ENCODE data around the gene THBS2. TPM values are rescaled to one million over a fixed set of nuclear protein-coding genes. Genes with fewer than 3 reads are reported as not detected.

The THBS2 gene
- total and polyA plus RNA-seq, 11 donors, result 1.9 to 51.7 (median 15.9) TPM

GRCh38 chr6:169168706-169169105 lies 84.9 kb downstream of the THBS2 start:
- H3K9me3 ChIP-seq, result no peaks in the 10 kb centered on the region
- TF ChIP-seq POLR2A (IDR thresholded peaks at IDR 0.05) (no peak), CTCF (IDR thresholded peaks at IDR 0.05) (no peak)
- ATAC-seq (peak in 1 of 4 donors; percentile 22), DNase-seq (no peak)
- peak overlapping the region in 2 of 12 donors; percentile 5 to 24 for H3K4me3 ChIP-seq
- H3K27me3 ChIP-seq, result peaks cover 0 to 4% (median 0%) of the 10 kb centered on the region in 9 donors
- peaks cover 0 to 31% (median 0%) of the 10 kb centered on the region in 12 donors for H3K4me1 ChIP-seq
- H3K36me3 ChIP-seq, result no peaks in the 10 kb centered on the region
- intact Hi-C loops (cut with DNase I), result loop anchor here in 1 of 10 donors (5.0 kb wide), 1 partner anchor 81 kb away; no protein-coding TSS in a partner anchor
- 69 to 78% (median 75%) methylated on average over 16 of the region's 16 CpGs for WGBS, 4 donors
- peak overlapping the region in 10 of 12 donors; percentile 47 to 94 (median 75) for H3K27ac ChIP-seq

DNA sequence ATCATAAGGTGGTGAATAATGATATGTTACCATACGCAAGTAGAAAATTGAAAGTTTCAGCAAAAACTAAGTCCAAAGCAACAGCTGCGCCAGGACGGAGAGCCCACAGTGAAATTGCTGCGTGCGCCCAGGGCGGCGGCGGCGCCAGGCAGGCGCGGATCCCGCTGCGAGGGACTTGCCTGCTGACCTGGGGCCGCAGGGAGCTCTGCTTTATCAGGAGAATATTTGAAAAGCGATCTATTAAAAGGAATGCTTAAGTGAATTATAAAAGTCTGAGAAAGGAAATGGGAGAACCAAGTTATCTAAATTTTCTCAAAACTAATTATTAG lies 85.4 kb downstream of the THBS2 start:
- no peak for TF ChIP-seq POLR2A (IDR thresholded peaks at IDR 0.05)
- no peak for TF ChIP-seq CTCF (IDR thresholded peaks at IDR 0.05)
- Histone ChIP-seq H3K36me3 (no peaks in the 10 kb centered on the region), H3K4me3 (peak overlapping the region in 5 of 12 donors; percentile 3 to 26 (median 10)), H3K9me3 (no peaks in the 10 kb centered on the region), H3K27ac (peak overlapping the region; percentile 11 to 94 (median 70)), H3K4me1 (peaks cover 0 to 31% (median 0%) of the 10 kb centered on the region in 12 donors), H3K27me3 (peaks cover 0 to 4% (median 0%) of the 10 kb centered on the region in 9 donors)
- DNase-seq (peak in 2 of 5 donors; percentile 55 to 66), ATAC-seq (peak in 3 of 4 donors; percentile 17 to 48 (median 20))
- intact Hi-C loops (cut with DNase I), result loop anchor here in 1 of 10 donors (5.0 kb wide), 1 partner anchor 81 kb away; no protein-coding TSS in a partner anchor
- WGBS, 4 donors, result 69 to 74% (median 72%) methylated on average over 15 of the region's 15 CpGs

DNA sequence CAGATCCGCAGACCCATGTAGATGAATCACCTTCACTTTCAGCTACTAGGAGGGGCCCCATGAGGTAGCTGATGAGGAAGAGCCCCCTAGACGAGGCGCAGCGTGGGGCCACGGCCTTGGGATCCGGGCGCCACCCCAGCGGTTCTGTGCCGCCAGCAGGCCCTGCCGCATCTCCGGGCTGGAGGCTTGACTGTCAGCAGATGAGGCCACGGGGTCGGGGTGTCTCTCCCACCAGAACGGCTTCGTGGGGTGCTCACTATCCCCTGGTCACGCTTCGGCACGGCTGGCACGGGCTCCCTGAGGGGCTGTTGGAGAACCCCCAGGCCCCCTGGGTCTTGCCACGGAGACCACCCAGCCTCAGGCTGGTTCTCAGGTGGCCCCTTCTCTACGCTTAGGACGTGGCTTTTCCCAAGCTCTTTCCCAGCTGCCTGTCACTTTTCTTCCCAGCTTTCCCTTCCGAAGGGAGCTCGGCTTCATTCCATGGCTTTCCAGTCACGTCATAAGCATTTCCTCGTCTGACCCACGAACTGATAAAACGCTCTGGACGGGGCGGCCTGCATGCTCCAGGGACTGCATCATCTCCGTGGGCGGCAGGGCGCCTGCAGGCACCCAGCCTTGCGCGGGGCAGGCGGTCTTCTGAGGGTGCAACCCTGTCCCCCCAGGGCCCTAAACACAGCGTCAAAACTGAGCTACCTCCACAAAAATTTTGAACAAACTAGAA lies 85.9 kb downstream of the THBS2 start:
- Histone ChIP-seq H3K27ac (peak overlapping the region in 11 of 12 donors; percentile 11 to 94 (median 78)), H3K4me3 (peak overlapping the region in 5 of 12 donors; percentile 3 to 26 (median 10)), H3K27me3 (peaks cover 0 to 4% (median 0%) of the 10 kb centered on the region in 9 donors), H3K9me3 (no peaks in the 10 kb centered on the region), H3K4me1 (peaks cover 0 to 31% (median 0%) of the 10 kb centered on the region in 12 donors), H3K36me3 (no peaks in the 10 kb centered on the region)
- DNase-seq (peak; percentile 80 to 85 (median 83)), ATAC-seq (peak; percentile 48 to 88 (median 80))
- WGBS, 4 donors, result 53 to 62% (median 59%) methylated on average over 29 to 37 of the region's 37 CpGs
- TF ChIP-seq CTCF (IDR thresholded peaks at IDR 0.05) (no peak), POLR2A (IDR thresholded peaks at IDR 0.05) (no peak)
- intact Hi-C loops (cut with DNase I), result loop anchor here in 1 of 10 donors (5.0 kb wide), 1 partner anchor 80 kb away; no protein-coding TSS in a partner anchor

DNA sequence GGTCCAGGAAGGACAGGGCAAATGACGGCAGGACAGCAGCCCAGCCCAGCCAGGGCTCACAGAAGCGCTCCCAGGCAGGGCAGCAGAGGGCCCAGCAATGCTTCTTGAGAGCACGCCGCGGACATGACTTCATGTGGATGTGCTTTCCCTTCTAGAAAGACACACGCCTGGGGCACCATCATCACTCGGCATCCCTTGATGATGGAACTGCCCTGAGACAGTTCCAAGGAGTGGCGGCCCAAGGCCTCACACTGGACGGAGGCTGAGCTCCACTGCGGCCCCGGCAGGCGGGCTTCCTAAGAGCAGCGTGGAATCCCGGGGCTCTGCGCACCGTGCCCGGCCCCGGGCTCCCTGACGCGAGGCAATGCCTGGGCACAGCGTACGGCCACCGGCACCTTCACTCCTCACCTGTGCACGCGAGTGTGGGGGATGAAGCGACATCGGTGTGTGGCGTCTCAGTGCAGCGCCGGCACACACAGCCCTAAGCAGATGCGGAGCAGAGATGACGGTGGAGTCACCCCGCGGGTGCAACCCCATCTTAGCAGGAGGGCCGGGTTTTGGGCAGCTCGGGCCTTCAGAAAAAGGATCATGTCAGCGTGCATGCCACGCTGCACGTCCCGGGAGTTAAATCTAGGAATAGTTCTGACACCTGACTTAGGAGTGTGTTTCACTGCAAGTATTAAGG lies 86.6 kb downstream of the THBS2 start:
- no peak overlapping the region for H3K4me3 ChIP-seq
- H3K9me3 ChIP-seq, result no peaks in the 10 kb centered on the region
- TF ChIP-seq POLR2A (IDR thresholded peaks at IDR 0.05), result no peak
- no peak for TF ChIP-seq CTCF (IDR thresholded peaks at IDR 0.05)
- peaks cover 0 to 26% (median 0%) of the 10 kb centered on the region in 12 donors for H3K4me1 ChIP-seq
- ATAC-seq, result no peak
- H3K27ac ChIP-seq, result peak overlapping the region in 7 of 12 donors; percentile 52 to 94 (median 83)
- no peaks in the 10 kb centered on the region for H3K36me3 ChIP-seq
- 94 to 95% (median 94%) methylated on average over 23 to 40 of the region's 40 CpGs for WGBS, 4 donors
- peaks cover 0 to 4% (median 0%) of the 10 kb centered on the region in 9 donors for H3K27me3 ChIP-seq
- DNase-seq, result no peak
- intact Hi-C loops (cut with DNase I), result loop anchor here in 1 of 10 donors (5.0 kb wide), 1 partner anchor 80 kb away; no protein-coding TSS in a partner anchor
